H1 (cell line): ENCODE data around the gene ATP6AP1. TPM values are rescaled to one million over a fixed set of nuclear protein-coding genes. Genes with fewer than 3 reads are reported as not detected.

ENCODE experiments used
- CTCF ChIA-PET: fragments of 300-600 bp; sonication (Branson Sonifier 250); formaldehyde crosslinking; loops from one replicate; lab custom pipeline; 2021; ENCODE audit not compliant: partially characterized antibody; lab: Charles Lee
- POLR2A ChIA-PET: fragments of 300-600 bp; sonication (Branson Sonifier 250); formaldehyde crosslinking; loops from one replicate; lab custom pipeline; 2021; ENCODE audit warnings: inconsistent platforms; ENCODE audit not compliant: partially characterized antibody; lab: Charles Lee
- DNase-seq, 2 experiments: peaks; one replicate each; pipeline versions ENCODE4 v3.0.0 to v3.0.0-alpha.2; 2010 to 2022; ENCODE audit warnings: low spot score in 2 of 2, low read depth in 1 of 2, mixed read lengths in 1 of 2
- FAIRE-seq: peaks from 2 replicates; lab custom pipeline; 2011; peaks lifted over from hg19 to GRCh38; lab: Jason Lieb, UNC
- H2AFZ ChIP-seq: 2 replicates; pipeline ENCODE4 v1.8.1; 2012; ENCODE audit warnings: low read length, inconsistent platforms
- H2AK5ac ChIP-seq: 2 replicates; pipeline ENCODE4 v1.6.1; 2013; ENCODE audit warnings: low read depth, low read length
- H2BK120ac ChIP-seq: replicated peaks from 2 replicates; pipeline ENCODE3; 2013; ENCODE audit warnings: low read depth, low read length, inconsistent platforms
- H2BK12ac ChIP-seq: 2 replicates; pipeline ENCODE4 v1.6.1; 2013; ENCODE audit warnings: low read depth, low read length
- H2BK15ac ChIP-seq: 2 replicates; pipeline ENCODE4 v1.6.1; 2013; ENCODE audit warnings: low read length
- H2BK20ac ChIP-seq: 2 replicates; pipeline ENCODE4 v1.6.1; 2013; ENCODE audit warnings: low read length
- H2BK5ac ChIP-seq: 2 replicates; pipeline ENCODE4 v1.6.1; 2013; ENCODE audit warnings: low read depth, low read length
- H3K14ac ChIP-seq: 2 replicates; pipeline ENCODE4 v1.6.1; 2013; ENCODE audit warnings: inconsistent platforms; ENCODE audit not compliant: insufficient read length
- H3K18ac ChIP-seq: 2 replicates; pipeline ENCODE4 v1.6.1; 2013; ENCODE audit warnings: low read length; ENCODE audit errors: extremely low read depth
- H3K23ac ChIP-seq: 2 replicates; pipeline ENCODE4 v1.6.1; 2013; ENCODE audit warnings: inconsistent platforms; ENCODE audit not compliant: insufficient read length
- H3K23me2 ChIP-seq: 2 replicates; pipeline ENCODE4 v1.6.1; 2013; ENCODE audit warnings: low read depth, low read length
- H3K27ac ChIP-seq: 2 replicates; pipeline ENCODE4 v1.6.1; 2011; ENCODE audit warnings: low read depth, low read length, inconsistent platforms
- H3K27me3 ChIP-seq, 4 experiments: replicated peaks in 1 of 4; 1 replicate in 1 of 4; 2 replicates in 3 of 4; pipeline versions ENCODE4 v1.6.1 to v1.8.1; 2011 to 2013; ENCODE audit warnings: low read length in 3 of 4, mild to moderate bottlenecking in 3 of 4, inconsistent platforms in 2 of 4, mixed read lengths in 2 of 4, moderate library complexity in 1 of 4; ENCODE audit not compliant: control insufficient read depth in 3 of 4, insufficient read depth in 3 of 4; ENCODE audit errors: extremely low read depth in 1 of 4
- H3K36me3 ChIP-seq, 4 experiments: 2 replicates each; pipeline versions ENCODE4 v1.6.1 to v1.8.1; 2011 to 2013; ENCODE audit warnings: mild to moderate bottlenecking in 4 of 4, low read length in 3 of 4, moderate library complexity in 2 of 4, control low read depth in 1 of 4, inconsistent platforms in 1 of 4; ENCODE audit not compliant: insufficient read depth in 4 of 4, control insufficient read depth in 2 of 4
- H3K4ac ChIP-seq: replicated peaks from 2 replicates; pipeline ENCODE3; 2013; ENCODE audit warnings: low read length, low read depth, mixed read lengths, inconsistent platforms; ENCODE audit not compliant: insufficient read length
- H3K4me1 ChIP-seq, 4 experiments: replicated peaks in 1 of 4; 1 replicate in 1 of 4; 2 replicates in 3 of 4; pipeline versions ENCODE4 v1.6.1 to v1.8.1; 2011 to 2013; ENCODE audit warnings: low read length in 3 of 4, inconsistent platforms in 2 of 4, mixed read lengths in 1 of 4; ENCODE audit not compliant: insufficient read depth in 4 of 4, control insufficient read depth in 3 of 4
- H3K4me2 ChIP-seq, 2 experiments: 2 replicates each; pipeline versions ENCODE4 v1.6.1 to v1.8.1; 2011 to 2013; ENCODE audit warnings: low read depth in 2 of 2, low read length in 2 of 2, control low read depth in 1 of 2, inconsistent platforms in 1 of 2, mild to moderate bottlenecking in 1 of 2; ENCODE audit not compliant: insufficient read depth in 1 of 2
- H3K4me3 ChIP-seq, 4 experiments: fragments of 200-600, 300-600 bp in 1 of 4; sonication (generic), shearing (Covaris generic), sonication (Bioruptor Twin) in 1 of 4; 2 replicates each; pipeline versions ENCODE4 v1.5.1 to v1.8.1; 2011 to 2016; ENCODE audit warnings: low read length in 4 of 4, low read depth in 3 of 4, control low read depth in 2 of 4, inconsistent platforms in 2 of 4, mild to moderate bottlenecking in 2 of 4, mixed read lengths in 1 of 4, moderate library complexity in 1 of 4; ENCODE audit not compliant: insufficient read depth in 2 of 4; ENCODE audit errors: extremely low read depth in 1 of 4
- H3K56ac ChIP-seq: replicated peaks from 2 replicates; pipeline ENCODE3; 2013; ENCODE audit warnings: low read depth, mild to moderate bottlenecking, mixed read lengths, low read length, inconsistent platforms; ENCODE audit not compliant: insufficient read length
- H3K79me1 ChIP-seq: 2 replicates; pipeline ENCODE4 v1.6.1; 2013; ENCODE audit warnings: low read depth, low read length, control low read depth
- H3K79me2 ChIP-seq, 2 experiments: 2 replicates each; pipeline versions ENCODE4 v1.6.1 to v1.8.1; 2012 to 2013; ENCODE audit warnings: low read length in 2 of 2, mild to moderate bottlenecking in 2 of 2, inconsistent platforms in 1 of 2; ENCODE audit not compliant: insufficient read depth in 2 of 2, control insufficient read depth in 1 of 2
- H3K9ac ChIP-seq, 4 experiments: replicated peaks in 1 of 4; 1 replicate in 1 of 4; 2 replicates in 3 of 4; pipeline versions ENCODE4 v1.6.1 to v1.8.1; 2011 to 2013; ENCODE audit warnings: low read depth in 3 of 4, low read length in 3 of 4, control low read depth in 2 of 4, mild to moderate bottlenecking in 2 of 4, moderate library complexity in 2 of 4, inconsistent platforms in 1 of 4; ENCODE audit errors: extremely low read depth in 1 of 4
- H3K9me3 ChIP-seq, 2 experiments: 2 replicates each; pipeline versions ENCODE4 v1.6.1 to v1.8.1; 2012 to 2013; ENCODE audit warnings: mild to moderate bottlenecking in 2 of 2, moderate library complexity in 2 of 2, control low read depth in 1 of 2, inconsistent platforms in 1 of 2, low read depth in 1 of 2, low read length in 1 of 2, mixed read lengths in 1 of 2; ENCODE audit not compliant: insufficient read depth in 2 of 2
- H4K20me1 ChIP-seq, 2 experiments: replicated peaks in 1 of 2; 2 replicates each; pipeline versions ENCODE3 to v1.8.1; 2011 to 2013; ENCODE audit warnings: inconsistent platforms in 2 of 2, low read length in 2 of 2, mild to moderate bottlenecking in 1 of 2; ENCODE audit not compliant: insufficient read depth in 2 of 2, control insufficient read depth in 1 of 2
- H4K5ac ChIP-seq: 2 replicates; pipeline ENCODE4 v1.6.1; 2013; ENCODE audit warnings: low read length, low read depth, mixed read lengths, inconsistent platforms; ENCODE audit not compliant: insufficient read length
- H4K8ac ChIP-seq: 2 replicates; pipeline ENCODE4 v1.8.0; 2013; ENCODE audit warnings: mild to moderate bottlenecking, moderate library complexity, low read length, inconsistent platforms; ENCODE audit not compliant: insufficient read depth; ENCODE audit errors: extremely low read depth
- H4K91ac ChIP-seq: replicated peaks from 2 replicates; pipeline ENCODE3; 2013; ENCODE audit warnings: low read length, mixed read lengths, inconsistent platforms; ENCODE audit not compliant: insufficient read length
- CHD2 ChIP-seq: IDR thresholded peaks from 2 replicates; pipeline ENCODE4 v1.6.1; 2012; ENCODE audit warnings: low read length, improper control_type of control experiment
- KDM1A ChIP-seq: fragments of 200-600, 300-600 bp; sonication (generic); IDR thresholded peaks from 2 replicates; pipeline ENCODE4 v1.7.1; 2016; ENCODE audit warnings: mild to moderate bottlenecking, low read length, borderline replicate concordance
- MAFK ChIP-seq: IDR thresholded peaks from 2 replicates; pipeline ENCODE4 v1.6.1; 2012; ENCODE audit warnings: low read depth, mild to moderate bottlenecking, improper control_type of control experiment, low read length
- NRF1 ChIP-seq: IDR thresholded peaks from 2 replicates; pipeline ENCODE4 v1.6.1; 2011; ENCODE audit warnings: mild to moderate bottlenecking, low read depth, low read length, improper control_type of control experiment
- POLR2A ChIP-seq, 2 experiments: IDR thresholded peaks; 1 replicate in 1 of 2; 2 replicates in 1 of 2; pipeline ENCODE4 v1.6.1; 2011; ENCODE audit warnings: low read depth in 2 of 2, low read length in 2 of 2, mild to moderate bottlenecking in 2 of 2; ENCODE audit errors: control extremely low read depth in 1 of 2
- POU5F1 ChIP-seq: IDR thresholded peaks from 2 replicates; pipeline ENCODE4 v1.6.1; 2011; ENCODE audit warnings: low read depth, mild to moderate bottlenecking, low read length, moderate library complexity
- SIRT6 ChIP-seq: IDR thresholded peaks from one replicate; pipeline ENCODE4 v1.7.1; 2012; ENCODE audit warnings: low read length, inconsistent platforms
- SIX5 ChIP-seq: IDR thresholded peaks from 2 replicates; pipeline ENCODE4 v1.6.1; 2011; ENCODE audit warnings: mild to moderate bottlenecking, low read depth, low read length
- SP4 ChIP-seq: IDR thresholded peaks from 2 replicates; pipeline ENCODE4 v1.6.1; 2012; ENCODE audit warnings: low read length, inconsistent platforms
- SRF ChIP-seq: IDR thresholded peaks from 2 replicates; pipeline ENCODE4 v1.6.1; 2011; ENCODE audit warnings: mild to moderate bottlenecking, low read depth, low read length, moderate library complexity
- TAF1 ChIP-seq: IDR thresholded peaks from 2 replicates; pipeline ENCODE4 v1.6.1; 2011; ENCODE audit warnings: mild to moderate bottlenecking, low read depth, low read length
- TBP ChIP-seq: IDR thresholded peaks from 2 replicates; pipeline ENCODE4 v1.6.1; 2011; ENCODE audit warnings: low read depth, low read length, improper control_type of control experiment
- YY1 ChIP-seq: IDR thresholded peaks from 2 replicates; pipeline ENCODE4 v1.6.1; 2011; ENCODE audit warnings: low read depth, mild to moderate bottlenecking, low read length
- WGBS, 2 experiments: shearing (Covaris generic) in 1 of 2; methylation state at CpG; one replicate each; pipeline versions ENCODE4 v1.1.6 to v1.1.7; 2013 to 2015; ENCODE audit warnings: low lambda C conversion rate in 2 of 2, mixed read lengths in 2 of 2, inconsistent platforms in 1 of 2, low coverage in 1 of 2, missing lambda C conversion rate in 1 of 2; ENCODE audit not compliant: insufficient replicate concordance in 2 of 2, insufficient coverage in 1 of 2, insufficient read length in 1 of 2; ENCODE audit errors: extremely low coverage in 1 of 2, missing lambda C conversion rate in 1 of 2; 5-methylcytosine and 5-hydroxymethylcytosine counted together
- polyA plus RNA-seq, 7 experiments: library from polyadenylated mRNA; depleted of rRNA in 3 of 7; stranded (reverse) in 5 of 7; unstranded in 2 of 7; fragments of >200 nt in 5 of 7; fragments of 200-250 nt in 2 of 7; gene quantifications; 1 replicate in 5 of 7; 2 replicates in 1 of 7; 4 replicates in 1 of 7; pipeline versions ENCODE4 v1.2.1 to v1.2.3, GENCODE V29; 2011 to 2013; ENCODE audit warnings: missing spikeins in 2 of 7, mixed read lengths in 2 of 7
- total RNA-seq: library from RNA; stranded (reverse); fragmentation: NEBNext Ultra II Directional; extraction: Animal tissue kit (Norgen Biotek cat#: 25700); gene quantifications from 2 replicates; pipeline ENCODE4 v1.2.1, GENCODE V29; 2021
- TF ChIP-seq, protein P1 (sequence below): IDR thresholded peaks from 2 replicates; pipeline ENCODE4 v1.6.1; 2012; ENCODE audit warnings: inconsistent platforms
- TF ChIP-seq, protein P2 (sequence below): IDR thresholded peaks from 2 replicates; pipeline ENCODE4 v1.6.1; 2012; ENCODE audit warnings: low read length, inconsistent platforms

Gene ATP6AP1
- total and polyA plus RNA-seq, 2 of the 8 experiments (the other 6 are each of a cell fraction or from before 2014, with no cell fraction given), result 44.6 to 80.8 TPM

DNA sequence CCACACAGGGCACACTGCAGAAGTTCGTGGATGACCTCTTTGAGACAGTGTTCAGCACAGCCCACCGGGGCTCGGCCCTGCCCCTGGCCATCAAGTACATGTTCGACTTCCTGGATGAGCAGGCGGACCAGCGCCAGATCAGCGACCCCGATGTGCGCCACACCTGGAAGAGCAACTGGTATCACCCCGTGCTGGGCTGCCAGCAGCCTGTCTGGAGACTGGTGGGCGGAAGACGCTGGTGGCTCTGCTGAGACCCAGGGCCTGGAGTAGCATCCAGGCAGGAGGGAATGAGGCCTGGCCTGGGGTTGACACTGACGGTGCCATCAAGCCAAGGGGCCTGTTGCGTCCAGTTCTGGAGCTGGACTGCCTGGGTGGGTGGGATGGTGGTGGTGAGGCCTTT, 42.0 kb downstream of the ATP6AP1 start:
- peaks cover 0 to 29% (median 5%) of the 10 kb centered on the region in 4 experiments; a peak in 5 of 8 replicates for H3K36me3 ChIP-seq
- no peaks in the 10 kb centered on the region for H3K27me3 ChIP-seq
- H3K4ac ChIP-seq, result no peak overlapping the region
- no peak for DNase-seq
- H2BK20ac ChIP-seq, result no peak overlapping the region
- no peak overlapping the region for H2BK15ac ChIP-seq
- WGBS, 2 experiments, result 93% methylated on average over 12 of the region's 14 CpGs; no CpG with 5 or more reads in 1 of the 2 experiments
- no peak overlapping the region for H3K4me2 ChIP-seq
- H3K23me2 ChIP-seq, result no peaks in the 10 kb centered on the region
- ChIA-PET POLR2A (interaction anchor here (1.2 kb wide), 1 partner anchor 15 kb away, joined by 3 read pairs; no protein-coding TSS in a partner anchor), CTCF (interaction anchor here (1.0 to 1.1 kb wide), 2 partner anchors 10 to 64 kb away, joined by 3 read pairs; no protein-coding TSS in a partner anchor)
- H3K14ac ChIP-seq, result no peak overlapping the region
- H2AFZ ChIP-seq, result no peak overlapping the region
- no peak overlapping the region for H2BK12ac ChIP-seq
- H4K8ac ChIP-seq, result no peak overlapping the region
- H3K79me1 ChIP-seq, result no peaks in the 10 kb centered on the region
- H3K27ac ChIP-seq, result no peak overlapping the region
- H3K4me3 ChIP-seq, result no peak overlapping the region
- no peak for FAIRE-seq
- no peaks in the 10 kb centered on the region for H3K4me1 ChIP-seq
- H3K79me2 ChIP-seq, result no peaks in the 10 kb centered on the region
- H4K20me1 ChIP-seq, result no peaks in the 10 kb centered on the region
- no peak overlapping the region for H2BK120ac ChIP-seq
- no peak overlapping the region for H2BK5ac ChIP-seq
- H3K9ac ChIP-seq, result no peak overlapping the region
- no peak overlapping the region for H3K56ac ChIP-seq
- no peak overlapping the region for H4K5ac ChIP-seq
- no peaks in the 10 kb centered on the region for H3K9me3 ChIP-seq
- no peak overlapping the region for H3K23ac ChIP-seq
- H4K91ac ChIP-seq, result no peak overlapping the region
- H2AK5ac ChIP-seq, result no peak overlapping the region
- no peak overlapping the region for H3K18ac ChIP-seq
- TF ChIP-seq TBP (no peak), YY1 (no peak), NRF1 (no peak), POU5F1 (no peak), POLR2A (IDR thresholded peaks at IDR 0.05; ENCODE audit: control extremely low read depth in 1 of 2, low read depth in 2 of 2, low read length in 2 of 2) (no peak), SRF (no peak), SIX5 (no peak), SP4 (no peak), MAFK (no peak), CHD2 (no peak), KDM1A (no peak), TAF1 (no peak), SIRT6 (no peak)
- TF ChIP-seq, protein P1, sequence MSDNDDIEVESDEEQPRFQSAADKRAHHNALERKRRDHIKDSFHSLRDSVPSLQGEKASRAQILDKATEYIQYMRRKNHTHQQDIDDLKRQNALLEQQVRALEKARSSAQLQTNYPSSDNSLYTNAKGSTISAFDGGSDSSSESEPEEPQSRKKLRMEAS, result no peak
- TF ChIP-seq, protein P2, sequence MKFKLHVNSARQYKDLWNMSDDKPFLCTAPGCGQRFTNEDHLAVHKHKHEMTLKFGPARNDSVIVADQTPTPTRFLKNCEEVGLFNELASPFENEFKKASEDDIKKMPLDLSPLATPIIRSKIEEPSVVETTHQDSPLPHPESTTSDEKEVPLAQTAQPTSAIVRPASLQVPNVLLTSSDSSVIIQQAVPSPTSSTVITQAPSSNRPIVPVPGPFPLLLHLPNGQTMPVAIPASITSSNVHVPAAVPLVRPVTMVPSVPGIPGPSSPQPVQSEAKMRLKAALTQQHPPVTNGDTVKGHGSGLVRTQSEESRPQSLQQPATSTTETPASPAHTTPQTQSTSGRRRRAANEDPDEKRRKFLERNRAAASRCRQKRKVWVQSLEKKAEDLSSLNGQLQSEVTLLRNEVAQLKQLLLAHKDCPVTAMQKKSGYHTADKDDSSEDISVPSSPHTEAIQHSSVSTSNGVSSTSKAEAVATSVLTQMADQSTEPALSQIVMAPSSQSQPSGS, result no peak
